ENCODE measurements around the gene KRT15.

GRCh38 chr17:41523787-41524186 lies 5.1 kb upstream of the KRT15 start:
- no peak for TF ChIP-seq CTCF (IDR thresholded peaks at IDR 0.05; ENCODE audit: low read length)
- TF ChIP-seq EZH2 (optimal IDR thresholded peaks at IDR 0.05; ENCODE audit: low read depth, low read length), result no peak
